NCI-H82 treated with DMSO at 0.1 percent for 48 hours (cell line): ENCODE data around the gene MIER3.

Experiments used
- DNase-seq: peaks from one replicate; lab custom pipeline; 2025; ENCODE audit not compliant: unreplicated experiment; lab: John Stamatoyannopoulos, UW

The MIER3 gene

GRCh38 chr5:56900858-56901578, 50.9 kb downstream of the MIER3 start:
- DNase-seq: no peak

DNA sequence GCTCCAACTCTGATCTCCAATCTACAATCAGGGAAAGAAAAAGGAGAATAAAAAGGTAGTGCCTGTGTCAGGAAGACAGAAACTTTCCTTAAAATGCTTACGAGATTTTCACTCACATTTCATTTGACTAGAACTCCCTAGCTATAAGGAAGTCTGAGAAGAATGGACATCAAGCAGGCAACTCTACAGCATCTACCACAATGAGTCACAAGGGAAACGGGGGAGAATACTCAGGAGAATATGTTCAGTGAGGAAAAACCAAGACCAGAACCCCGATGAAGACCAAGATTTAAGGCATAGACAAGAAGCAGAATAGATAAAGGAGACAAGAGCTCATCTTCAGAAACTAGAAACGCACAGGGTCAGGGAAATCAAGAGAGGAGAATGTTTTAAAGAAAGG, 51.5 kb downstream of the MIER3 start:
- no peak for DNase-seq

- no peak for DNase-seq
These were observed 53.7 kb downstream of the MIER3 start for GRCh38 chr5:56898213-56898612.

- no peak for DNase-seq
These were observed 55.2 kb downstream of the MIER3 start for GRCh38 chr5:56896763-56897162.

GRCh38 chr5:56893251-56893951, 58.5 kb downstream of the MIER3 start:
- DNase-seq: no peak

DNA sequence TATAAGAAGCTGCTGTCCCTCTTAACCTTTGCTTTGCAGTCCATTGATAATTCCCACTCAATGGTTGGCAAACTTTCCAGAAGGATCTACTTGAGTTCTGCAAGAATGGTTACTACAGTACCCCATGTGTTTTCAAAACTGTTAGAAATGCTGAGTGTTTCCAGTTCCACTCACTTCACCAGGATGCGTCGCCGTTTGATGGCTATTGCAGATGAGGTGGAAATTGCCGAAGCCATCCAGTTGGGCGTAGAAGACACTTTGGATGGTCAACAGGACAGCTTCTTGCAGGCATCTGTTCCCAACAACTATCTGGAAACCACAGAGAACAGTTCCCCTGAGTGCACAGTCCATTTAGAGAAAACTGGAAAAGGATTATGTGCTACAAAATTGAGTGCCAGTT, 70.4 kb downstream of the MIER3 start:
- DNase-seq: no peak

DNA sequence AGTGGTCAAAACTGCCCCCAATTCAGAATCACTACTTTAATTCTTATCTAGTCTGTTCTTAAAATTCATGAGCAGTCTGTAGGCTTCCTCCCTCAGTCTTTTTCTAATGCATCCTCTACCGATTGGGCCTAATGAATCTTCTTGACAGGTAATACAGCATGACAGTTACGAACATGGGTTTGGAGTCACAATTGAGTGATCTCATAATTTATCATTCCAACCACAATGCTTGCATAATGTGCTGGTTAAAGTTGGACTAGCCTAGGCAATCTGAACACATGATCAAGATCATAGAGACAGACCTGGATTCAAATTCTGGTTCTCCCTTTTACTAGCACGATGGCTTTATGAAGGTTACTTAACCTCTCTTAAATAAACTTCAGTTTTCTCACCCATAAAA, 75.6 kb downstream of the MIER3 start:
- DNase-seq: no peak

DNA sequence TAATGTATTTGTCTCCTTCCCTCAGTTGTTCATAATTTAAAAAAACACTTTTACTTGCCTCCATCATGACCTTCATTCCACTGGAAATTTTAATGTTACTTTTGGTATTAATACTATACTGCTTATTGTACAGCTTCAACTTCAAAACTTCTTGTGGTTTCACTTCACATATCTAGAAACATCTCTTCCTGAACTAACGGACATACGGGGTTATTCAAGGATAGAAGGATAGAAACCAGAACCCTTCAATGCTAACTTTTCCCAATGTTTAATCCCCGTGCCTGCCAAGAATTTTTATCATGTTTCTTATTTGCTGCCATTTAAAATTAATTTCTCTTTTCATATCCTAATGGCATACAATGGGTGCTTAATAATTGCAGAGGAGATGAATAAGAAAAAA, 78.9 kb downstream of the MIER3 start:
- no peak for DNase-seq

GRCh38 chr5:56871777-56872176, 80.1 kb downstream of the MIER3 start:
- DNase-seq: no peak
